Lower leg skin (tissue), 4 donors: ENCODE results near the gene AHR. TPM values are rescaled to one million over a fixed set of nuclear protein-coding genes. Genes with fewer than 3 reads are reported as not detected.
"Not testable (repeated sequence)": the region's sequence is repeated elsewhere in the genome, so short reads cannot be mapped to it uniquely, and the experiment has no call there.

Experiments
- DNase-seq, 2 donors: peaks; one replicate each; pipeline ENCODE4 v3.0.0-alpha.2; 2019; ENCODE audit warnings: low spot score in 2 of 2
- H3K4me3 ChIP-seq: fragments of 200-600 bp; sonication (generic); 2 replicates; pipeline ENCODE4 v1.5.1; 2017; ENCODE audit warnings: mild to moderate bottlenecking, low read depth; ENCODE audit not compliant: poor library complexity, severe bottlenecking
- CTCF ChIP-seq, 3 donors: fragments of 450-650 bp; IDR thresholded peaks; one replicate each; pipeline ENCODE4 v1.5.1; 2016; ENCODE audit warnings: antibody characterized with exemption in 3 of 3, mild to moderate bottlenecking in 3 of 3, moderate library complexity in 2 of 3
- POLR2A ChIP-seq, 2 donors: fragments of 450-650 bp; IDR thresholded peaks; one replicate each; pipeline ENCODE4 v1.6.1; 2016 to 2017; ENCODE audit warnings: antibody characterized with exemption in 2 of 2, mild to moderate bottlenecking in 1 of 2, moderate library complexity in 1 of 2
- WGBS, 2 donors: methylation state at CpG; one replicate each; pipeline ENCODE4 v1.1.5; 2018; 5-methylcytosine and 5-hydroxymethylcytosine counted together
- intact Hi-C: fragments of 100-400 bp; cut with DNase I; formaldehyde crosslinking; loops from one replicate; pipeline ENCODE4 v1.15.0; 2023; ENCODE audit warnings: low total_unique reads
- total RNA-seq, 4 donors: library from RNA; depleted of rRNA; stranded (reverse); fragments of >200 nt; gene quantifications; one replicate each; pipeline ENCODE4 v1.1.0, GENCODE V29; 2016

The AHR gene
- total RNA-seq, 4 donors from 2014 or later = 83.2 to 92.7 (median 90.0) TPM

- no peak overlapping the region for H3K4me3 ChIP-seq
- no peak for TF ChIP-seq CTCF (IDR thresholded peaks at IDR 0.05)
- no peak for TF ChIP-seq POLR2A (IDR thresholded peaks at IDR 0.05)
- no peak for DNase-seq
- intact Hi-C loops = no loop called here
Observed at GRCh38 chr7:17347401-17347800, 48.9 kb downstream of the AHR start.

GRCh38 chr7:17348932-17349331, 50.5 kb downstream of the AHR start:
- H3K4me3 ChIP-seq, intact Hi-C loops, DNase-seq: not testable (repeated sequence)
- 91 to 100% methylated on average over 1 of the region's 1 CpG for WGBS, 2 donors

GRCh38 chr7:17350321-17350720, 51.9 kb downstream of the AHR start:
- intact Hi-C loops, DNase-seq, H3K4me3 ChIP-seq: not testable (repeated sequence)
- WGBS, 2 donors = 97 to 98% methylated on average over 3 of the region's 3 CpGs

- DNase-seq, H3K4me3 ChIP-seq, intact Hi-C loops: not testable (repeated sequence)
- WGBS, 2 donors = 92 to 93% methylated on average over 6 of the region's 6 CpGs
Observed at GRCh38 chr7:17353650-17354419, 55.4 kb downstream of the AHR start.

- WGBS, 2 donors = 78 to 80% methylated on average over 6 of the region's 6 CpGs
- intact Hi-C loops = no loop called here
- TF ChIP-seq POLR2A (IDR thresholded peaks at IDR 0.05) (no peak), CTCF (IDR thresholded peaks at IDR 0.05) (no peak)
- H3K4me3 ChIP-seq = no peak overlapping the region
- DNase-seq = no peak
Observed at GRCh38 chr7:17354473-17354872, 56.0 kb downstream of the AHR start.

GRCh38 chr7:17355050-17355449, 56.6 kb downstream of the AHR start:
- no peak overlapping the region for H3K4me3 ChIP-seq
- no peak for TF ChIP-seq CTCF (IDR thresholded peaks at IDR 0.05)
- TF ChIP-seq POLR2A (IDR thresholded peaks at IDR 0.05) = no peak
- DNase-seq = no peak
- intact Hi-C loops = no loop called here

GRCh38 chr7:17357952-17358351, 59.5 kb downstream of the AHR start:
- intact Hi-C loops = no loop called here
- H3K4me3 ChIP-seq = no peak overlapping the region
- TF ChIP-seq CTCF (IDR thresholded peaks at IDR 0.05) = no peak
- no peak for TF ChIP-seq POLR2A (IDR thresholded peaks at IDR 0.05)
- WGBS, 2 donors = 90 to 94% methylated on average over 2 of the region's 2 CpGs
- DNase-seq = no peak
